ENCODE results near the gene PPP3CA. TPM values are rescaled to one million over a fixed set of nuclear protein-coding genes. Genes with fewer than 3 reads are reported as not detected.
A peak's percentile ranks its signal among the peaks of the same experiment; 100 is the strongest.
"Not testable (repeated sequence)": the region's sequence is repeated elsewhere in the genome, so short reads cannot be mapped to it uniquely, and the experiment has no call there.

Gene PPP3CA
- total and polyA plus RNA-seq, 3 experiments from 2014 or later, result 6.9 to 30.7 (median 30.0) TPM

- no peaks in the 10 kb centered on the region for H3K9me3 Mint-ChIP-seq
- Histone ChIP-seq H3K27ac (ENCODE audit: low read depth, low read length) (no peak overlapping the region), H3K36me3 (ENCODE audit: insufficient read depth, low read length) (no peaks in the 10 kb centered on the region), H3K9me3 (ENCODE audit: low read length) (no peaks in the 10 kb centered on the region), H3K4me1 (ENCODE audit: insufficient read depth, low read length) (no peaks in the 10 kb centered on the region), H3K27me3 (ENCODE audit: insufficient read depth, low read length, poor library complexity, severe bottlenecking) (no peaks in the 10 kb centered on the region), H3K4me3 (ENCODE audit: low read length) (no peak overlapping the region)
- POLR2A ChIA-PET, result no interaction called here
- peaks cover 43 to 74% (median 58%) of the 10 kb centered on the region in 3 donors for H3K4me1 Mint-ChIP-seq
- no peak for DNase-seq
- H3K27ac Mint-ChIP-seq, result no peak overlapping the region
- H3K4me3 Mint-ChIP-seq, result no peak overlapping the region
- no peaks in the 10 kb centered on the region for H3K36me3 Mint-ChIP-seq
- CTCF ChIA-PET, result no interaction called here
- H3K27me3 Mint-ChIP-seq, result no peaks in the 10 kb centered on the region
Observed at GRCh38 chr4:101239665-101240064, 107.7 kb downstream of the PPP3CA start.

GRCh38 chr4:101238706-101239105, 108.6 kb downstream of the PPP3CA start:
- H3K9me3 Mint-ChIP-seq, result no peaks in the 10 kb centered on the region
- Histone ChIP-seq H3K36me3 (ENCODE audit: insufficient read depth, low read length) (no peaks in the 10 kb centered on the region), H3K4me3 (ENCODE audit: low read length) (no peak overlapping the region), H3K27me3 (ENCODE audit: insufficient read depth, low read length, poor library complexity, severe bottlenecking) (no peaks in the 10 kb centered on the region), H3K9me3 (ENCODE audit: low read length) (no peaks in the 10 kb centered on the region), H3K4me1 (ENCODE audit: insufficient read depth, low read length) (no peaks in the 10 kb centered on the region), H3K27ac (ENCODE audit: low read depth, low read length) (no peak overlapping the region)
- H3K27ac Mint-ChIP-seq, result peak overlapping the region in 1 of 8 donors; percentile 43
- ChIA-PET POLR2A (interaction anchor here (0.6 kb wide), 1 partner anchor 132 kb away, joined by 4 read pairs; no protein-coding TSS in a partner anchor), CTCF (no interaction called here)
- no peak for DNase-seq
- H3K36me3 Mint-ChIP-seq, result no peaks in the 10 kb centered on the region
- no peak overlapping the region for H3K4me3 Mint-ChIP-seq
- peaks cover 38 to 72% (median 55%) of the 10 kb centered on the region in 3 donors for H3K4me1 Mint-ChIP-seq
- no peaks in the 10 kb centered on the region for H3K27me3 Mint-ChIP-seq

DNA sequence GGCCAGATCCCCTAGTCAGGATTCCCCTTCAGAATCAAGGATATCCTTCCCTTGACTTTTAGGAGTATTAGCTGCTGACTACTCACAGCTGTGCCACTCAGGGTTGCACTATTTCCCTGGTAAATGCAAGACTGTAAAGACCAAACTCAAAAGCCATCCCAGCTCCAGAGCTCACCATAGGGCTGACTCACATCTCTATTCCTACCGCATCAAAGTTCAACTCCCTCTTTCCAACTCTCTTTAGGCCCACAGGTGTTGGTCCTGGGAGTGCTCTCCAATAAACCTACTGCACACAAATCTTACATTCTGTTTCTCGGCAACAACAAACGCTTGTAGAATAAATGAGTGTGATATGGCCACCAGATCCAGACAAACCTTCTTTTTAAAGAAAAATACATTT, 109.6 kb downstream of the PPP3CA start:
- Mint-ChIP-seq H3K27ac (no peak overlapping the region), H3K27me3 (no peaks in the 10 kb centered on the region), H3K9me3 (no peaks in the 10 kb centered on the region), H3K36me3 (no peaks in the 10 kb centered on the region), H3K4me3 (no peak overlapping the region), H3K4me1 (peaks cover 37 to 70% (median 50%) of the 10 kb centered on the region in 3 donors)
- Histone ChIP-seq H3K4me1 (ENCODE audit: insufficient read depth, low read length) (no peaks in the 10 kb centered on the region), H3K27ac (ENCODE audit: low read depth, low read length) (no peak overlapping the region), H3K27me3 (ENCODE audit: insufficient read depth, low read length, poor library complexity, severe bottlenecking) (no peaks in the 10 kb centered on the region), H3K9me3 (ENCODE audit: low read length) (no peaks in the 10 kb centered on the region), H3K36me3 (ENCODE audit: insufficient read depth, low read length) (no peaks in the 10 kb centered on the region), H3K4me3 (ENCODE audit: low read length) (no peak overlapping the region)
- no peak for DNase-seq
- POLR2A ChIA-PET, result no interaction called here
- CTCF ChIA-PET, result interaction anchor here (0.9 kb wide), 1 partner anchor 9 kb away, joined by 3 read pairs; no protein-coding TSS in a partner anchor

DNA sequence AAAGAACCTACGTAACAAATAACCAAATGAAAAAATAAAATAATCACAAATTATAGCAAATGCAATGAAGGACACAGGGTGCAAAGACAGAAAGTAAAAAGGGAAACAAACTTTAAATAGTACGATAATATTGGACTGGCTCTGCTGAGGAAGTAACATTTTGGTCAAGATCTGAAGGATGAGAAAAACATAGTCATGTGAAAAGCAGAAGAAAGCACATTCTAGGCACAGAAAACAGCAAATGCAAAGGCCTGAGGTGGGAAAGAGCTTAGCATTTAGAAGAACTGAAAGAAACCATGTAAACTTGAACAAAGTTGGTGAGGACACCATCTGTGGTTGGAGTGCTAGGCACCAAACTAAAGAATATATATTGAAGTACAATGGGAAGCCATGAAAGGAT, 111.2 kb downstream of the PPP3CA start:
- H3K27me3 Mint-ChIP-seq, result no peaks in the 10 kb centered on the region
- Histone ChIP-seq H3K4me1 (ENCODE audit: insufficient read depth, low read length) (no peaks in the 10 kb centered on the region), H3K9me3 (ENCODE audit: low read length) (no peaks in the 10 kb centered on the region), H3K27ac (ENCODE audit: low read depth, low read length) (no peak overlapping the region), H3K27me3 (ENCODE audit: insufficient read depth, low read length, poor library complexity, severe bottlenecking) (no peaks in the 10 kb centered on the region), H3K36me3 (ENCODE audit: insufficient read depth, low read length) (no peaks in the 10 kb centered on the region), H3K4me3 (ENCODE audit: low read length) (no peak overlapping the region)
- no peak overlapping the region for H3K4me3 Mint-ChIP-seq
- DNase-seq, result no peak
- no peaks in the 10 kb centered on the region for H3K36me3 Mint-ChIP-seq
- peak overlapping the region in 1 of 8 donors; percentile 0 for H3K27ac Mint-ChIP-seq
- H3K4me1 Mint-ChIP-seq, result peaks cover 39 to 78% (median 51%) of the 10 kb centered on the region in 3 donors
- H3K9me3 Mint-ChIP-seq, result no peaks in the 10 kb centered on the region
- ChIA-PET POLR2A (no interaction called here), CTCF (no interaction called here)

DNA sequence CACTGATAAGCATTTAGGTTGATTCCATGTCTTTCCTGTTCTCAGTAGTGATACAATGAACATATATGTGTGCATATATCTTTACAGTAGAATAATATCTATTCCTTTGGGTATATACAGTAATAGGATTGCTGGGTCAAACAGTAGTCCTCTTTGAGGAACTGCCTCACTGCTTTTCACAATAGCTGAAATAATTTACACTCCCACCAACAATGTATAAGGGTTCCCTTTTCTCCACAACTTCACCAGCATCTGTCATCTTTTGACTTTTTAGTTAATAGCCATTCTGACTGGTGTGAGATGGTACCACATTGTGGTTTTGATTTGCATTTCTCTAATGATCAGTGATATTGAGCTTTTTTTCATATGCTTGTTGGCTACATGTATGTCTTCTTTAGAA, 113.2 kb downstream of the PPP3CA start:
- H3K4me3 ChIP-seq (ENCODE audit: low read length); H3K36me3 Mint-ChIP-seq; H3K27ac ChIP-seq (ENCODE audit: low read depth, low read length); H3K4me3 Mint-ChIP-seq; H3K9me3 Mint-ChIP-seq; H3K9me3 ChIP-seq (ENCODE audit: low read length); H3K4me1 ChIP-seq (ENCODE audit: insufficient read depth, low read length); H3K27me3 Mint-ChIP-seq; H3K27ac Mint-ChIP-seq; H3K36me3 ChIP-seq (ENCODE audit: insufficient read depth, low read length); DNase-seq; POLR2A ChIA-PET; H3K27me3 ChIP-seq (ENCODE audit: insufficient read depth, low read length, poor library complexity, severe bottlenecking): not testable (repeated sequence)
- CTCF ChIA-PET, result interaction anchor here (1.6 kb wide), 1 partner anchor 8 kb away, joined by 3 read pairs; no protein-coding TSS in a partner anchor
- H3K4me1 Mint-ChIP-seq, result peaks cover 39 to 77% (median 57%) of the 10 kb centered on the region in 3 donors

- no peaks in the 10 kb centered on the region for H3K4me1 ChIP-seq (ENCODE audit: insufficient read depth, low read length)
- Mint-ChIP-seq H3K36me3 (peaks cover 0 to 4% (median 4%) of the 10 kb centered on the region in 3 donors), H3K27me3 (no peaks in the 10 kb centered on the region), H3K4me1 (peaks cover 33 to 70% (median 41%) of the 10 kb centered on the region in 3 donors), H3K4me3 (no peak overlapping the region), H3K27ac (no peak overlapping the region), H3K9me3 (peaks cover 0 to 2% (median 0%) of the 10 kb centered on the region in 5 donors)
- no peaks in the 10 kb centered on the region for H3K27me3 ChIP-seq (ENCODE audit: insufficient read depth, low read length, poor library complexity, severe bottlenecking)
- no peak for DNase-seq
- no peak overlapping the region for H3K27ac ChIP-seq (ENCODE audit: low read depth, low read length)
- ChIA-PET CTCF (no interaction called here), POLR2A (no interaction called here)
- H3K4me3 ChIP-seq (ENCODE audit: low read length), result no peak overlapping the region
- no peaks in the 10 kb centered on the region for H3K36me3 ChIP-seq (ENCODE audit: insufficient read depth, low read length)
- no peaks in the 10 kb centered on the region for H3K9me3 ChIP-seq (ENCODE audit: low read length)
Observed at GRCh38 chr4:101232074-101232776, 115.1 kb downstream of the PPP3CA start.

DNA sequence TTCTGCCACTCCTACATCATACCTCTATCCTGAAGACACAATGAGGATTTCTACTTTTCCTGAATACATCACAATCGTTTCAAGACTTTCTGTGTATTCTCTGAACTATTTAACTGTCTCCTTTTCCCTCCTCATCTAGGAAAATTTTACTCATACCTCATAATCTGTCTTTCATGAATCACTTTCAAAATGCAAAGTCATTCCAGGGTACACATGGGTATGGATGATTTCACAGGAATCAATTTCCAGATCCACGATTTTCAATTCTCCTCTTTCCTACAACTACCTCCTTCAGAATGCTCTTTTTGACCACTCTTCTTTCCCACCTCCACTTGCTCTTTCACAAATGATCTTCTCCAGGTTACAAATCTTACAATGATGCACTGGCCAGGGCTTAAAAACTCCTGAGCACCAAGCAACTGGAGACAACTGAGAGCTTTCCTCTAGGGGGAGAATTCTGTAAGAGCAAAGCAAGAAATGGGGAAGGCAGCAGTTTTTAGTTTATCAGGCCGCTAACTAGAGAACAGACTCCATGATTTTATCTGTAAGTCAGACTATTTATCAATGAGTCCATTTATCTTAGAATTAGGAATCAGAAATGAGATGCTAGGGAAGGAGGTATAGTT, 116.4 kb downstream of the PPP3CA start:
- H3K27me3 ChIP-seq (ENCODE audit: insufficient read depth, low read length, poor library complexity, severe bottlenecking), result no peaks in the 10 kb centered on the region
- Mint-ChIP-seq H3K27ac (peak overlapping the region in 1 of 8 donors; percentile 30), H3K36me3 (peaks cover 0 to 4% (median 4%) of the 10 kb centered on the region in 3 donors), H3K27me3 (no peaks in the 10 kb centered on the region), H3K4me1 (peaks cover 36 to 71% (median 44%) of the 10 kb centered on the region in 3 donors), H3K9me3 (peaks cover 0 to 2% (median 0%) of the 10 kb centered on the region in 5 donors), H3K4me3 (no peak overlapping the region)
- no peaks in the 10 kb centered on the region for H3K36me3 ChIP-seq (ENCODE audit: insufficient read depth, low read length)
- DNase-seq, result no peak
- ChIA-PET CTCF (no interaction called here), POLR2A (no interaction called here)
- H3K9me3 ChIP-seq (ENCODE audit: low read length), result no peaks in the 10 kb centered on the region
- no peaks in the 10 kb centered on the region for H3K4me1 ChIP-seq (ENCODE audit: insufficient read depth, low read length)
- H3K4me3 ChIP-seq (ENCODE audit: low read length), result no peak overlapping the region
- H3K27ac ChIP-seq (ENCODE audit: low read depth, low read length), result no peak overlapping the region

DNA sequence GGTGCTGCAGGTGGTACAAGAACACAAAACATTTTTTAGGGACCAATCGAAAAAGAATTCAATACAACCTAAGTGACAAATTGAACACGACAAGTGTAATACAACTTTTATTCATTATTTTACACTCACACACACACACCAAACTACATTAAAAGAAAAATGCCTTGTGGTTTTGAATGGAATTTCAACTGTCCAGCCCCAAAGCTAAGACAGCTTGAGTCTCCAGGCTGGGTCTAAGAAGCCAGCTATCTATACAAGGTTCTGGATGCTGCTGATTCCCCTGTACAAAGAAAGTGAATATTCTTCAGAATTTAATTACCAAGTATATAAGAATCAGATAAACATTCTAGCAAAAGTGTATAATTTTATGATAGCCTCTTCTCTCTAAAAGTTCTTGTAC, 118.2 kb downstream of the PPP3CA start:
- Mint-ChIP-seq H3K4me1 (peaks cover 48 to 78% (median 57%) of the 10 kb centered on the region in 3 donors), H3K27ac (no peak overlapping the region), H3K4me3 (no peak overlapping the region), H3K36me3 (peaks cover 0 to 4% (median 4%) of the 10 kb centered on the region in 3 donors), H3K9me3 (peaks cover 0 to 2% (median 0%) of the 10 kb centered on the region in 5 donors), H3K27me3 (no peaks in the 10 kb centered on the region)
- no peaks in the 10 kb centered on the region for H3K4me1 ChIP-seq (ENCODE audit: insufficient read depth, low read length)
- no peaks in the 10 kb centered on the region for H3K27me3 ChIP-seq (ENCODE audit: insufficient read depth, low read length, poor library complexity, severe bottlenecking)
- ChIA-PET CTCF (no interaction called here), POLR2A (no interaction called here)
- no peak overlapping the region for H3K27ac ChIP-seq (ENCODE audit: low read depth, low read length)
- no peak for DNase-seq
- no peaks in the 10 kb centered on the region for H3K9me3 ChIP-seq (ENCODE audit: low read length)
- no peaks in the 10 kb centered on the region for H3K36me3 ChIP-seq (ENCODE audit: insufficient read depth, low read length)
- no peak overlapping the region for H3K4me3 ChIP-seq (ENCODE audit: low read length)
